H1 (cell line): ENCODE measurements around the gene BBS12. TPM values are rescaled to one million over a fixed set of nuclear protein-coding genes. Genes with fewer than 3 reads are reported as not detected.

Experiments
- ASH2L ChIP-seq: fragments of 200-600, 300-600 bp; sonication (generic); IDR thresholded peaks from one replicate; pipeline ENCODE4 v1.7.1; 2017; ENCODE audit warnings: low read length
- CEBPB ChIP-seq: IDR thresholded peaks from 2 replicates; pipeline ENCODE4 v1.6.1; 2012; ENCODE audit warnings: low read depth, low read length
- CREB1 ChIP-seq: IDR thresholded peaks from 2 replicates; pipeline ENCODE4 v1.6.1; 2012; ENCODE audit warnings: inconsistent platforms
- CTBP2 ChIP-seq: IDR thresholded peaks from 2 replicates; pipeline ENCODE4 v1.7.0; 2011; ENCODE audit warnings: borderline replicate concordance, mild to moderate bottlenecking, moderate library complexity, mixed read lengths, low read length; ENCODE audit not compliant: insufficient read depth, insufficient read length
- FOSL1 ChIP-seq: IDR thresholded peaks from 2 replicates; pipeline ENCODE4 v1.6.1; 2011; ENCODE audit warnings: mild to moderate bottlenecking, low read depth, low read length, moderate library complexity; ENCODE audit not compliant: insufficient read depth
- GTF2F1 ChIP-seq: IDR thresholded peaks from 2 replicates; pipeline ENCODE4 v1.6.1; 2012; ENCODE audit warnings: low read depth, low read length, improper control_type of control experiment, borderline replicate concordance
- JUND ChIP-seq: IDR thresholded peaks from 2 replicates; pipeline ENCODE4 v1.6.1; 2011; ENCODE audit warnings: mild to moderate bottlenecking, improper control_type of control experiment, low read length
- KDM4A ChIP-seq: IDR thresholded peaks from one replicate; pipeline ENCODE4 v1.7.1; 2012; ENCODE audit warnings: low read depth, mild to moderate bottlenecking, moderate library complexity, low read length, inconsistent platforms; ENCODE audit not compliant: severe bottlenecking
- NRF1 ChIP-seq: IDR thresholded peaks from 2 replicates; pipeline ENCODE4 v1.6.1; 2011; ENCODE audit warnings: mild to moderate bottlenecking, low read depth, low read length, improper control_type of control experiment
- POLR2A ChIP-seq, 2 experiments: IDR thresholded peaks; 1 replicate in 1 of 2; 2 replicates in 1 of 2; pipeline ENCODE4 v1.6.1; 2011; ENCODE audit warnings: low read depth in 2 of 2, low read length in 2 of 2, mild to moderate bottlenecking in 2 of 2; ENCODE audit errors: control extremely low read depth in 1 of 2
- POLR2AphosphoS5 ChIP-seq: IDR thresholded peaks from 2 replicates; pipeline ENCODE4 v1.6.1; 2011; ENCODE audit warnings: low read depth, low read length
- RAD21 ChIP-seq, 2 experiments: IDR thresholded peaks in 1 of 2; conservative IDR thresholded peaks in 1 of 2; 2 replicates each; pipeline ENCODE4 v1.6.1; 2011; ENCODE audit warnings: low read depth in 2 of 2, low read length in 2 of 2, improper control_type of control experiment in 1 of 2, inconsistent platforms in 1 of 2, mild to moderate bottlenecking in 1 of 2, moderate library complexity in 1 of 2
- RBBP5 ChIP-seq: IDR thresholded peaks from 2 replicates; pipeline ENCODE4 v1.7.1; 2012; ENCODE audit warnings: low read depth, mild to moderate bottlenecking, inconsistent platforms, low read length, moderate library complexity, borderline replicate concordance
- RNF2 ChIP-seq: fragments of 200-900, 300-1000 bp; sonication (generic); IDR thresholded peaks from 2 replicates; pipeline ENCODE4 v1.7.1; 2016; ENCODE audit warnings: borderline replicate concordance, low read depth, mild to moderate bottlenecking, antibody characterized with exemption, low read length; ENCODE audit not compliant: poor library complexity, severe bottlenecking; ENCODE audit errors: missing control alignments
- SIRT6 ChIP-seq: IDR thresholded peaks from one replicate; pipeline ENCODE4 v1.7.1; 2012; ENCODE audit warnings: low read length, inconsistent platforms
- SP1 ChIP-seq: IDR thresholded peaks from 2 replicates; pipeline ENCODE4 v1.6.1; 2011; ENCODE audit warnings: low read depth, low read length
- SP2 ChIP-seq: IDR thresholded peaks from 2 replicates; pipeline ENCODE4 v1.6.1; 2012; ENCODE audit warnings: mild to moderate bottlenecking, low read length, inconsistent platforms
- SP4 ChIP-seq: IDR thresholded peaks from 2 replicates; pipeline ENCODE4 v1.6.1; 2012; ENCODE audit warnings: low read length, inconsistent platforms
- SUZ12 ChIP-seq: fragments of 200-600 bp; sonication (generic); IDR thresholded peaks from 2 replicates; pipeline ENCODE4 v1.6.1; 2012; ENCODE audit warnings: mild to moderate bottlenecking, inconsistent platforms, low read length, moderate library complexity, mixed read lengths
- TBP ChIP-seq: IDR thresholded peaks from 2 replicates; pipeline ENCODE4 v1.6.1; 2011; ENCODE audit warnings: low read depth, low read length, improper control_type of control experiment
- TEAD4 ChIP-seq: IDR thresholded peaks from 2 replicates; pipeline ENCODE4 v1.6.1; 2012; ENCODE audit warnings: low read depth, low read length, inconsistent platforms, mixed read lengths
- polyA plus RNA-seq, 7 experiments: library from polyadenylated mRNA; depleted of rRNA in 3 of 7; stranded (reverse) in 5 of 7; unstranded in 2 of 7; fragments of >200 nt in 5 of 7; fragments of 200-250 nt in 2 of 7; gene quantifications; 1 replicate in 5 of 7; 2 replicates in 1 of 7; 4 replicates in 1 of 7; pipeline versions ENCODE4 v1.2.1 to v1.2.3, GENCODE V29; 2011 to 2013; ENCODE audit warnings: missing spikeins in 2 of 7, mixed read lengths in 2 of 7
- total RNA-seq: library from RNA; stranded (reverse); fragmentation: NEBNext Ultra II Directional; extraction: Animal tissue kit (Norgen Biotek cat#: 25700); gene quantifications from 2 replicates; pipeline ENCODE4 v1.2.1, GENCODE V29; 2021
- TF ChIP-seq, protein P1 (sequence below): IDR thresholded peaks from 2 replicates; pipeline ENCODE4 v1.6.1; 2012; ENCODE audit warnings: low read length, inconsistent platforms

BBS12 gene
- total and polyA plus RNA-seq, 2 of the 8 experiments (the other 6 are each of a cell fraction or from before 2014, with no cell fraction given): 0.88 to 2.6 TPM

- TF ChIP-seq, protein P1, sequence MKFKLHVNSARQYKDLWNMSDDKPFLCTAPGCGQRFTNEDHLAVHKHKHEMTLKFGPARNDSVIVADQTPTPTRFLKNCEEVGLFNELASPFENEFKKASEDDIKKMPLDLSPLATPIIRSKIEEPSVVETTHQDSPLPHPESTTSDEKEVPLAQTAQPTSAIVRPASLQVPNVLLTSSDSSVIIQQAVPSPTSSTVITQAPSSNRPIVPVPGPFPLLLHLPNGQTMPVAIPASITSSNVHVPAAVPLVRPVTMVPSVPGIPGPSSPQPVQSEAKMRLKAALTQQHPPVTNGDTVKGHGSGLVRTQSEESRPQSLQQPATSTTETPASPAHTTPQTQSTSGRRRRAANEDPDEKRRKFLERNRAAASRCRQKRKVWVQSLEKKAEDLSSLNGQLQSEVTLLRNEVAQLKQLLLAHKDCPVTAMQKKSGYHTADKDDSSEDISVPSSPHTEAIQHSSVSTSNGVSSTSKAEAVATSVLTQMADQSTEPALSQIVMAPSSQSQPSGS: peak; percentile 86
- TF ChIP-seq NRF1 (0 out of 2 replicates have a peak, but pooled peaks have one; percentile 1), ASH2L (peak; percentile 70), TEAD4 (peak; percentile 99), SP2 (no peak), SP1 (peak; percentile 86), KDM4A (no peak), CEBPB (0 out of 2 replicates have a peak, but pooled peaks have one; percentile 11), RBBP5 (peak; percentile 85; the same call in 1 of the 2 replicates), POLR2A (IDR thresholded peaks at IDR 0.05; ENCODE audit: control extremely low read depth in 1 of 2, low read depth in 2 of 2, low read length in 2 of 2) (peak; percentile 86 to 94), SP4 (peak; percentile 39; the same call in 1 of the 2 replicates), TBP (peak; percentile 88), CTBP2 (peak; percentile 90), RNF2 (no peak), CREB1 (peak; percentile 57; the same call in 1 of the 2 replicates), POLR2AphosphoS5 (peak; percentile 91), JUND (peak; percentile 97), RAD21 (IDR thresholded peaks at IDR 0.05 in 1 of 2, conservative IDR thresholded peaks at IDR 0.05 in 1 of 2; ENCODE audit: low read depth in 2 of 2, low read length in 2 of 2) (peak in 1 of 2 experiments; percentile 22; a peak in 1 of 4 replicates), SUZ12 (no peak), GTF2F1 (no peak; the same call in 1 of the 2 replicates), SIRT6 (no peak), FOSL1 (no peak)
Observed at GRCh38 chr4:122783301-122784215, 51.1 kb downstream of the BBS12 start (continued).
